MCF 10A (cell line): ENCODE data around the gene RETSAT. TPM values are rescaled to one million over a fixed set of nuclear protein-coding genes. Genes with fewer than 3 reads are reported as not detected.
A peak's percentile ranks its signal among the peaks of the same experiment; 100 is the strongest.
"Not testable (repeated sequence)": the region's sequence is repeated elsewhere in the genome, so short reads cannot be mapped to it uniquely, and the experiment has no call there.

Source experiments
- BruUV-seq: library from RNA; stranded (reverse); fragments of 400-500 nt; replicated peaks from 2 replicates; lab custom pipeline; 2021; lab: Mats Ljungman, UMichigan
- CTCF ChIA-PET: fragments of 300-600 bp; sonication (Branson Sonifier 250); formaldehyde crosslinking; extraction: SDS; loops from one replicate; lab custom pipeline; 2021; ENCODE audit warnings: antibody characterized with exemption, inconsistent platforms; lab: Yijun Ruan, JAX
- POLR2A ChIA-PET: fragments of 300-600, 350-650 bp; sonication (Branson Sonifier 250); formaldehyde crosslinking; extraction: SDS; loops from one replicate; lab custom pipeline; 2020; ENCODE audit warnings: antibody characterized with exemption, inconsistent platforms; lab: Yijun Ruan, JAX
- DNase-seq: peaks from one replicate; pipeline ENCODE4 v3.0.0-alpha.2; 2018; ENCODE audit not compliant: unreplicated experiment
- H3K27ac Mint-ChIP-seq: one replicate; pipeline ENCODE4 v1.8.0; 2022; ENCODE audit warnings: mild to moderate bottlenecking, low read depth, mixed read lengths; ENCODE audit not compliant: unreplicated experiment
- H3K27me3 Mint-ChIP-seq: one replicate; pipeline ENCODE4 v1.8.0; 2022; ENCODE audit warnings: mixed read lengths; ENCODE audit not compliant: insufficient read depth, unreplicated experiment
- H3K36me3 Mint-ChIP-seq: one replicate; pipeline ENCODE4 v1.8.0; 2022; ENCODE audit warnings: mild to moderate bottlenecking, moderate library complexity, mixed read lengths; ENCODE audit not compliant: insufficient read depth, unreplicated experiment
- H3K4me1 Mint-ChIP-seq: one replicate; pipeline ENCODE4 v1.8.0; 2022; ENCODE audit warnings: mixed read lengths; ENCODE audit not compliant: insufficient read depth, unreplicated experiment
- H3K4me3 Mint-ChIP-seq: one replicate; pipeline ENCODE4 v1.8.0; 2022; ENCODE audit warnings: mild to moderate bottlenecking, moderate library complexity, mixed read lengths; ENCODE audit not compliant: unreplicated experiment
- H3K9me3 Mint-ChIP-seq: one replicate; pipeline ENCODE4 v1.8.0; 2022; ENCODE audit warnings: mixed read lengths; ENCODE audit not compliant: unreplicated experiment
- CTCF ChIP-seq: fragments of 200-600 bp; IDR thresholded peaks from one replicate; pipeline ENCODE4 v1.8.0; 2022; ENCODE audit warnings: antibody characterized with exemption, mild to moderate bottlenecking; ENCODE audit not compliant: unreplicated experiment
- intact Hi-C: fragments of 100-400 bp; cut with micrococcal nuclease; formaldehyde crosslinking; loops from 2 replicates; pipeline ENCODE4 v1.14.1; 2022
- total RNA-seq: library from RNA; stranded (reverse); gene quantifications from 2 replicates; pipeline ENCODE4 v1.2.3, GENCODE V29; 2022

RETSAT gene
- total RNA-seq, 1 experiment from 2014 or later = 60.4 TPM

DNA sequence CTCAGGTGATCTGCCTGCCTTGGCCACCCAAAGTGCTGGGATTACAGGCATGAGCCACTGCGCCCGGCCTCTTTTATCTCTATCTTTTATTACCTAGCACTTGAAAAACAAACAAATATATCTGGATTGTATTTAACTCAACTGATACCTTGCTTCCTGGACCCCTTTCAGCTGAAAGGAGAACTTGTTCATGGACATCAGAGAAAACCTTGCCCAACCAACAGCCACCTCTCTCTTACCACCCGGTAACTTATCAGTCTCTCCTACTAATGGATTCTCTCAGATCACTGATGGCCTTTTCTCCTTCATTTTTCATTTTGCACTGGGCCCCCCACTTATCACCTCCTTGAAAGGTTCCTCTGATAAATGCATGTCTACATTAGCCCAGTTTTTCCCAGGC is 6.7 kb downstream of the RETSAT start:
- H3K27me3 Mint-ChIP-seq = no peaks in the 10 kb centered on the region
- no peaks in the 10 kb centered on the region for H3K4me1 Mint-ChIP-seq
- CTCF ChIA-PET = interaction anchor here (0.7 kb wide), 1 partner anchor 204 kb away, joined by 3 read pairs; no protein-coding TSS in a partner anchor
- H3K36me3 Mint-ChIP-seq = peaks cover 78% of the 10 kb centered on the region
- no peak for DNase-seq
- POLR2A ChIA-PET = no interaction called here
- no TSS peak for BruUV-seq
- H3K9me3 Mint-ChIP-seq = no peaks in the 10 kb centered on the region
- no peak for TF ChIP-seq CTCF
- intact Hi-C loops = no loop called here
- H3K4me3 Mint-ChIP-seq = no peak overlapping the region
- peak overlapping the region; percentile 64 for H3K27ac Mint-ChIP-seq

GRCh38 chr2:85344356-85344954 is 9.9 kb downstream of the RETSAT start:
- peaks cover 5% of the 10 kb centered on the region for H3K4me1 Mint-ChIP-seq
- CTCF ChIA-PET = interaction anchor here (0.6 to 1.0 kb wide), 2 partner anchors 8 to 63 kb away, joined by 4 read pairs; no protein-coding TSS in a partner anchor
- peaks cover 66% of the 10 kb centered on the region for H3K36me3 Mint-ChIP-seq
- DNase-seq = no peak
- no peak for TF ChIP-seq CTCF
- no TSS peak for BruUV-seq
- H3K9me3 Mint-ChIP-seq = no peaks in the 10 kb centered on the region
- H3K4me3 Mint-ChIP-seq = no peak overlapping the region
- H3K27me3 Mint-ChIP-seq = no peaks in the 10 kb centered on the region
- POLR2A ChIA-PET = interaction anchor here (1.2 to 1.5 kb wide), 2 partner anchors 10 to 17 kb away, joined by 4 read pairs; partner anchors contain the start of genes ELMOD3, RETSAT and TGOLN2
- no peak overlapping the region for H3K27ac Mint-ChIP-seq
- intact Hi-C loops = no loop called here

DNA sequence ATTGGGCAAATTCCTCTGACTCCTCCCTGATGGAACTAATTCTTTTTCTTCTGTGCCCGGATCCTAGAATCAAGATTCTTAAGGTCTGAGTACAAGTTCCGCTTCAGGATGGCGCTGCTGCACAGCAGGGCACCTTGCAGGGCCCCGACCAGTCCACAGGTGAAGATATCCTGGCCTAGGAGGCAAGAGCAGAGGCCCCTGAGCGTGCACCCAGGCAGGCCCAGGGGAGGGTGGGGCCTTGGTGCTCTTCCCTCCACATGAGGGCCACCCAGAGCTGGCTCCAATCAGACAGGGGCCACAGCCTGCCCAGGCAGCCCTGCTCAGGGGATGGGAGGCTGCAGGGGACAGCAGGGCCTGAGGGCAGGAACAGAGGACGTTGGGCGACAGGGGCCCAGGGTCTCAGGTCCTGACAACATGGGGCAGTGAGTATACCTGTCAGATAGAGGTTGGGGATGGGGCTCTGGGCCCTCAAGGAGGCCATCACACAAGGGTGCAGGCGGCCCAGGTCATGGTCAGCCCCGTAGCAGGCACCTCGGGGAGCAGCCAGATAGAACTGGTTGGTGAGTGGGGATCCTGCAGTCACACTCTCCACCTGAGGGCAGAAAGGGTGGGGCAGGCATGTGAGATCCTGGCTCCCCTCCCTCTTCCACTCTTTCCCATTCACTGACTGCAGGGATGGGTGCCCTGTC is 11.0 kb downstream of the RETSAT start:
- BruUV-seq, H3K9me3 Mint-ChIP-seq, H3K27ac Mint-ChIP-seq, DNase-seq, H3K4me1 Mint-ChIP-seq, H3K4me3 Mint-ChIP-seq, CTCF ChIA-PET, intact Hi-C loops: not testable (repeated sequence)
- peaks cover 11% of the 10 kb centered on the region for H3K27me3 Mint-ChIP-seq
- peaks cover 55% of the 10 kb centered on the region for H3K36me3 Mint-ChIP-seq
- POLR2A ChIA-PET = interaction anchor here (0.7 to 1.2 kb wide), 2 partner anchors 10 to 11 kb away, joined by 4 read pairs; partner anchors contain the start of genes ELMOD3 and RETSAT

GRCh38 chr2:85342156-85342555 is 12.2 kb downstream of the RETSAT start:
- H3K27ac Mint-ChIP-seq = no peak overlapping the region
- no TSS peak for BruUV-seq
- TF ChIP-seq CTCF = no peak
- no peak for DNase-seq
- intact Hi-C loops = no loop called here
- ChIA-PET CTCF (interaction anchor here (0.6 kb wide), 2 partner anchors 9 to 45 kb away, joined by 3 read pairs; no protein-coding TSS in a partner anchor), POLR2A (interaction anchor here (0.6 to 5.4 kb wide), 4 partner anchors 11 to 38 kb away, joined by 3 to 27 read pairs (median 3); partner anchors contain the start of genes ELMOD3 and RETSAT)
- H3K9me3 Mint-ChIP-seq = no peaks in the 10 kb centered on the region
- peaks cover 19% of the 10 kb centered on the region for H3K27me3 Mint-ChIP-seq
- H3K4me1 Mint-ChIP-seq = peaks cover 5% of the 10 kb centered on the region
- H3K4me3 Mint-ChIP-seq = no peak overlapping the region
- H3K36me3 Mint-ChIP-seq = peaks cover 43% of the 10 kb centered on the region
